Hepatic stellate cell (primary cell): Measurements from ENCODE around the gene OR10A4.
"Not testable (repeated sequence)": the region's sequence is repeated elsewhere in the genome, so short reads cannot be mapped to it uniquely, and the experiment has no call there.

Experiments used
- DNase-seq: peaks from one replicate; pipeline ENCODE4 v3.0.0; 2011; ENCODE audit warnings: low spot score

The OR10A4 gene

DNA sequence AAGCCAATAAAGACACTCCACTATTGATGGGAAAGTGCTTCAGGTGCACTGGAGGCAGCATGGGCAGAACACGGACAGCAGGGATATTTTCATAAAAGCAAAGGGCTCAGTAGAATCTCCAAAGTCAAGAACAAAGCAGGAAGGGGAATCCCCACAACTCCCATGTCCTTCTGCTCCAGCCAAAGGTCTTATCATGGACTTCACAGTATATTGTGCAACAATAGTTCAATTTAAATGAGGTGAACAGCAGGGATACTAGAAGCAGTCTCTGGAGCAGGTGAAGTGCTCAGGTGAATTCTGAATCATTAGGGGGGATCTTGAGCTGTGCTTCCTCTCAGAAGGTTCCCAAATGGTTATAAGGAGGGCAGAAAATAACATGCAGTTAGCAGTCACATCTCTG, 22.5 kb downstream of the OR10A4 start:
- DNase-seq: no peak

DNA sequence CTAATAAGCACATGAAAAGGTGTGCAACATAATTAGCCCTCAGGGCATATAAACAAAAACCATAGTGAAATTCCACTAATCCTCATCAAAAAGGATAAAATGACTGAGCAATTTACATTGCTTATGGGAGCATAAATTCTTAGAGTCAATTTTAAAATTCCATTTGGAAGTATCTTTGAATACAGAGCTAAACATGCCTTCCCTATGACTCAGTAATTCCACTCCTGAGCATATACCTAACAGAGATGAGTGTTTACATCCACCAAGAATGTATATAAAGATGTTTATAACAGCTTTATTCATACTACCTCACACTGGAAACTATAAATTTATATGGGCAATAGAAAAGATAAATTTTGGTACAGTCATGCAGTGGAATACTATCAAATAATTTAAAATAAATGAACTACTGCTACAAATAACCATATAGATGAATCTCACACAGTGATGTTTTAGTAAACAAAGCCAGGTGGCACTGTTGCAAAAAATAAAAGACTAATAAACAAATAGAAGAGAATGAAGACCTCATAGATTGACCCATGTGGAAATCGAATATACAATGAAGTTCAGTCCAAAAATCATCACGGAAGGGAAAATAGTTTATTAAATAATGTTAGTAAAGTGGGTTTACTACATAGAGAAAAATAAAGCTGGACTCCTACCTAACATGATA, 24.0 kb downstream of the OR10A4 start:
- no peak for DNase-seq

DNA sequence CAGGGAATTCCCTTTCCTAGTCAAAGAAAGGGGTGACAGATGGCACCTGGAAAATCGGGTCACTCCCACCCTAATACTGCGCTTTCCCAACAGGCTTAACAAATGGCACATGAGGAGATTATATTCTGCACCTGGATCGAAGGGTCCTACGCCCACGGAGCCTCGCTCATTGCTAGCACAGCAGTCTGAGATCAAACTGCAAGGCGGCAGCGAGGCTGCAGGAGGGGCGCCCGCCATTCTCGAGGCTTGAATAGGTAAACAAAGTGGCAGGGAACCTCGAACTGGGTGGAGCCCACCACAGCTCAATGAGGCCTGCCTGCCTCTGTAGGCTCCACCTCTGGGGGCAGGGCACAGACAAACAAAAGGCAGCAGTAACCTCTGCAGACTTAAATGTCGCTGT, 28.4 kb downstream of the OR10A4 start:
- not testable (repeated sequence) for DNase-seq

DNA sequence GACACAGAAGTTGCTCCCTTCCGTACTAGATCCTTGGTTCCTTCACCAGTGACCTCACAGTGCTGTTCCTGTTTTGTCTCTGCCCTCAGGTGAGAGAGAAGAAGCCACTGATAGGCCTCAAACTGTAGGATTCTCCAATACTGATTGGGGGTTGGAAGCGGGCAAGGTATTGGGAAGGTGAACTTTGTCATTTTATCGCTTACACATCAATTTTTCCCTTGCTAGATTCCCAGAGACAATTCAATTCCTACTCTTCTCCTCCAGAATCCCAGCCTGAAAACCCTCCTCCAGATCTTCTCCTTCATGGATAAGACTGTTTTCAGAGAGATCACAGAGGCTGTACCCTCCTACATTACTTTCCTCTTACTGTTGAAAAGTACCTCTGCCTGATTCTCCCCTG, 35.0 kb downstream of the OR10A4 start:
- DNase-seq: no peak

DNA sequence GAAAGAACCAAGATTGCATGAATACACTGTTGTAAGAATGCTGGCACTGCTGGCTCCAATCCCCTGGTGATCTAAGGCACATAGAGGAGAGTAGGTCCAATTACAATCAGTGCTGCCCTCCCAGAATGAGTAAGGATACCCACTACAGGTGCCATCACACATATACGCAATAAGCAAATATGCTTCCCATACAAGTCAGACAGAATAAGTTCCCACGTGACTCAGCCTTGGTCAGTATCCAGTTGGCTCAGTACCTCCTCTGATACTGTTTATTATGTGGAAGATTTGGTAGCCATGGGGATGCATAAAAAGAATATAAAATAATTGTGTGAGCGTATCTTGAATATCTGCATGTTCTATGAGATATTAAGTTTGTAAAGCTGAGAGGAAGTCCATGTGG, 35.5 kb downstream of the OR10A4 start:
- no peak for DNase-seq

DNA sequence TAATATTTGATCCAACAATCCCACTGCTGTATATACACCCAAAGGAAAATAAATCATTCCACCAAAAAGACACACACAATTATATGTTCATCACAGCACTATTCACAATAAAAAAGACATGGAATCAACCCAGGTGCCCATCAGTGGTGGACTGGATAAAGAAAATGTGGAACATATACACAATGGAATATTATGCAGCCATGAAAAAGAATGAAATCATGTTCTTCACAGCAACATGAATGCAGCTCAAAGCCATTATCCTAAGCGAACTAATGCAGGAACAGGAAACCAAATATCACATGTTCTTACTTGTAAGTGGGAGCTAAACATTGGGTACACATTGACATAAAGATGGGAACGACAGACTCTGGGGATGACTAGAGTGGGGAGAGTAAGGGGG, 43.3 kb downstream of the OR10A4 start:
- no peak for DNase-seq

DNA sequence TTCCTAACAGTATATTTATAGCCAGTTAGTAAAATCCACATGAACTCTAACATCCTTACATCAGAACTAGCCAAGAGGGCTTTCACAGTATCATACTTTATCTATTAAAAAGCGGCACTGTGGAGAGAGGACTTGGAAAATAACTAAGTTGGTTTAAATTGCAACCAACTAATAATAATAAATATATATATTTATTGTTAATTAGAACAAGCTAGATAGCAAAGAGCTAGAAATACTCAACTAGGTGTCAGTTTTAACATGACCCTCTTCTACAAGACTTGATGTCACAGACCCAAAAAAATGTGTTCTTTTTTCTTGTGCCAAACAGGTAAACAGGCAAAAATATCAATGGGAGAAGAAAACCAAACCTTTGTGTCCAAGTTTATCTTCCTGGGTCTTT, 44.3 kb downstream of the OR10A4 start, which contains the start of gene OR2D3:
Gene OR2D3 (plus strand): TSS at position 301 of the 400 bp plus-strand sequence. CDS start 0 bp downstream, at position 301.
- no peak for DNase-seq

DNA sequence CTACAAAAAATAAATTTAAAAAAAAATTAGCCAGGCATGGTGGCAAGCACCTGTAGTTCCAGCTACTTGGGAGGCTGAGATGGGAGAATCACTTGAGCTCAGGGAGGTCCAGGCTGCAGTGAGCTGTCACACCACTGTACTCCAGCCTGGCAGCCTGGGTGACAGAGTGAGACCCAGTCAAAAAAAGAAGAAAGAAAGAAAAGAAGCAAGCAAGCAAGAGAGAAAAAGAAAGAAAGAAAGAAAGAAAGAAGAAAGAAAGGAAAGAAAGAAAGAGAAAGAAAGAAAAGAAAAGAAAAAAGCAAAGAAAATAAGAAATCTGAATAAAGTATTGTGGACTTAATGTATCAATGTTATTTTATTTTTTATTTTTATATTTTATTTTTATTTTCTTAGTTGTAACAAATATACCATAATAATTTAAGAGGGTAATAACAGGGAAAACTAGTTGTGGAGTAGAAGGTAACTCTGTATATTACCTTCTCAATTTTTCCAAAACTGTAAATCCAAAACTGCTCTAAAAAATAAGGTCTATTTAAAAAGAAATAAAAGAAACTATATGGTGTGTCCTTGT, 48.7 kb downstream of the OR10A4 start:
- no peak for DNase-seq

DNA sequence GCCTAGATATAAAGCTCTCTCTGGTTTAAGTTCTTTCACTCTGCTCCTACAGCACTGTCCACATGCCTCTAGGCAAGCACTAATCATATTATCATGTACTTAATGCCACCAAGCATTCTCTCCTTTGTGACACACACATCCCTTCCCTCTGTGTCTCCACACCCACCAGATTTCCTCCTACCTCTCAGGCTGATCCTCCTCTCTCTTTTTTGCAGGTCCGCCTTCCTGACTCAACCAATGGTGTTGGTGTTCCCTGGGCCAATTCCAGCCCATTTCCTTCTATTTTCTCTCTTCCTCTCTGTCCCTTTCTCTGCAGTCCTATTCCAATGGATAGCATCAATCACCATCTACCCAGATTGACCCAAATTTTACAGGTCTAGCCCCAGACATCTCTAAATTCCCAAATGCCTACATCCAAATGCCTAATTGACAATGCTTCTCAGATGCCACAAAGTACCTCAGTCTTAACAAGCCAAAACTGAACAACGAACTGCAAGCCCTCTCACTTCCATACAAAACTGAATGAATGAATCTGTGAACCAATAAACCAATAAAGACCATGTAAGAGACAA, 49.3 kb downstream of the OR10A4 start:
- DNase-seq: peak; percentile 10

DNA sequence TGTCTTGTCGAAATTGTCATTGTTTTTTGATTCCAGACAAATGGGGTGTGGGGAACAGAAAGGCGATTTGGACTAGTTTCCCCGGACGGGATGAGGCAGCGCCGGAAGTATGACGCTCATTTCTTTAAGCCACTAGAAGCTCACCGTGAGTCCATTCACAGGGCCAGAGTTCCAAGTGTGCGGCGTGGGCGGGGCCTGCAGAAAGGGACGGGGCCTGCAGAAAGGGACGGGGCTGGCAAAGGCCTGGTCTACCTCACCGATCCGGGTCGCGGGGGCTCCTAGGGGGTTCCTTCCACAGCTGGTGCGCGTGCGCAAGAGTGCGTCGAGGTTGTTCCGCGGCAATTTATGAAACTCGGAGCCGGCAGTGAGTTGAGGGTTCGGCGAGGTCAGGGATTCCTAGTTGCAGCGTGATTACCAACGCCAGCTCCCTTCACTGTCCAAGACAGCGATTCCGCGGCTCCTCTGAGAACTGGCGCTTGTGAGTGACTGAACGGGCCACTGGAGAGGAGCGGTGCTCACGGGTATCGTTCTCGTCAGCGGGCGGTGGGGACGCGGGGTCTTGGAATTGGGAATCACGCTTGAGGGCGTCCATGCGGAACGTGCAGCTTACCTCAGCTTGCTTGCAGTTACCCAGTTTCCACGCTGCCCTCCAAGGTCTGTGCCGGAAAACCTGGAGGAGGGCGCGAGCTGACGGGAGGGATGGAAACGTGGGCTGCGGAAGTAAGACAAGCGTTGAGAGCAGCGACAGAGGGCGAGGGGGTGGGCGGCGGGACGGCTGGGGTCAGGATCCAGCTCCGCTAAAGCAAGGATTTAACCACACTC, 50.0 kb downstream of the OR10A4 start, which contains the start of gene ZNF215:
Gene ZNF215 (plus strand): TSS at position 219 of the 822 bp plus-strand sequence. CDS start 5,847 bp downstream, outside the sequence.
- DNase-seq: peak; percentile 80

DNA sequence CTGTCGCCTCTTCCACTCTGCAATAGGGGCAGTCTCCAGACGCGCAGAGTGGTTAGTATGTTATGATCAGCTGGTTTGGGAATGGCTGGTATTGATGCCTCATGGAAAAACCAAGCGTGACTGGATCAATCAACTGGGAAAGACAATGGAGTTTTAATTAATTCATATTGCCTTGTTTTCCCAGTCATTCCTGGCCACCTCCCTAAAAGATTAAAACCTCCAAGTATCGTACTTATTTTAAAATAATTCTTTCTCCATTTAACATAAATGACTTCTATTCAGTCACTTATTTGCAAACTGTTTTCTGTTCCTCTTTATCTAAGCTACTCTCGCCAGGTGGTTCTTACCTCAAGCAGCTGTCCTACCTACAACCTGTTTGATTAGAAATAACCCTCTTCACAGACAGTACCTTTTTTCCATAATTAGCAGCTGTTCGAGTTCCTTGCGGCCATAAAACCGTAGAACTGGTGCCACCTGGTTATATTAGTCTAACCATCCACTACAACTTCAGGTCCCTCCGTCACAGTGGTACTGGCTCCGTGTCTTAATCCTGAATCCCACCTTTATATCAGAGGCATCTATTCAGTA, 50.7 kb downstream of the OR10A4 start:
- DNase-seq: no peak
